GM23248 (cell line): ENCODE measurements around the gene IFT25. TPM values are rescaled to one million over a fixed set of nuclear protein-coding genes. Genes with fewer than 3 reads are reported as not detected.

Source experiments
- DNase-seq: peaks from one replicate; pipeline ENCODE4 v3.0.0-alpha.2; 2015
- H2AFZ ChIP-seq: fragments of 200-600 bp; sonication (generic); 2 replicates; pipeline ENCODE4 v1.6.1; 2016; ENCODE audit warnings: antibody characterized with exemption
- H3F3A ChIP-seq: fragments of 200-600 bp; sonication (generic); 2 replicates; pipeline ENCODE4 v1.6.1; 2016; ENCODE audit warnings: mild to moderate bottlenecking, antibody characterized with exemption, mixed run types; ENCODE audit not compliant: insufficient read depth
- H3K27ac ChIP-seq: fragments of 200-600 bp; sonication (generic); 2 replicates; pipeline ENCODE4 v1.5.1; 2016; ENCODE audit warnings: mild to moderate bottlenecking
- H3K27me3 ChIP-seq: fragments of 200-600 bp; sonication (generic); replicated peaks from 2 replicates; pipeline ENCODE4 v1.6.1; 2016; ENCODE audit warnings: mild to moderate bottlenecking; ENCODE audit not compliant: insufficient read depth
- H3K36me3 ChIP-seq: fragments of 200-600 bp; sonication (generic); 2 replicates; pipeline ENCODE4 v1.6.1; 2016; ENCODE audit warnings: low read depth, mild to moderate bottlenecking
- H3K4me1 ChIP-seq: fragments of 200-600 bp; sonication (generic); 2 replicates; pipeline ENCODE4 v1.6.1; 2016; ENCODE audit warnings: mild to moderate bottlenecking; ENCODE audit not compliant: insufficient read depth
- H3K4me2 ChIP-seq: fragments of 200-600 bp; sonication (generic); one replicate; pipeline ENCODE4 v1.6.1; 2016; ENCODE audit warnings: mild to moderate bottlenecking; ENCODE audit not compliant: unreplicated experiment
- H3K4me3 ChIP-seq: fragments of 200-600 bp; sonication (generic); 2 replicates; pipeline ENCODE4 v1.5.1; 2016; ENCODE audit warnings: mild to moderate bottlenecking
- H3K79me2 ChIP-seq: fragments of 200-600 bp; sonication (generic); 2 replicates; pipeline ENCODE4 v1.6.1; 2016; ENCODE audit warnings: mild to moderate bottlenecking; ENCODE audit not compliant: insufficient read depth
- H3K9ac ChIP-seq: fragments of 200-600 bp; sonication (generic); 2 replicates; pipeline ENCODE4 v1.6.1; 2016; ENCODE audit warnings: mild to moderate bottlenecking
- H3K9me2 ChIP-seq: fragments of 200-600 bp; sonication (generic); 2 replicates; pipeline ENCODE4 v1.6.1; 2016; ENCODE audit warnings: mixed run types, mild to moderate bottlenecking, moderate library complexity; ENCODE audit not compliant: insufficient read depth
- H3K9me3 ChIP-seq: fragments of 200-600 bp; sonication (generic); one replicate; pipeline ENCODE4 v1.6.1; 2017; ENCODE audit warnings: low read depth
- H4K20me1 ChIP-seq: fragments of 200-600 bp; sonication (generic); 2 replicates; pipeline ENCODE4 v1.6.0; 2016; ENCODE audit not compliant: insufficient read depth
- EZH2 ChIP-seq: fragments of 200-600 bp; sonication (generic); IDR thresholded peaks from 2 replicates; pipeline ENCODE4 v1.6.1; 2018; ENCODE audit warnings: antibody characterized with exemption, mild to moderate bottlenecking; ENCODE audit not compliant: insufficient read depth, poor library complexity, severe bottlenecking
- EZH2phosphoT487 ChIP-seq: fragments of 200-600 bp; sonication (generic); IDR thresholded peaks from 2 replicates; pipeline ENCODE4 v1.6.1; 2018; ENCODE audit warnings: antibody characterized with exemption, moderate library complexity, mild to moderate bottlenecking, low read depth; ENCODE audit not compliant: insufficient read depth
- WGBS, 2 experiments: methylation state at CpG; one replicate each; pipeline ENCODE4 v1.1.6; 2015 to 2017; ENCODE audit warnings: low lambda C conversion rate in 2 of 2, low coverage in 1 of 2; ENCODE audit errors: missing lambda C conversion rate in 2 of 2; 5-methylcytosine and 5-hydroxymethylcytosine counted together
- in situ Hi-C: fragments of 300-500 bp; cut with MboI; formaldehyde crosslinking; loops from 2 replicates; pipeline ENCODE4 v1.15.0; 2020
- polyA plus RNA-seq: library from polyadenylated mRNA; unstranded; fragments of >200 nt; fragmentation: Nextera tagmentation; extraction: Ambion mirVana; gene quantifications from 2 replicates; pipeline ENCODE4 v1.2.1, GENCODE V29; 2016
- total RNA-seq: library from RNA; depleted of rRNA; stranded (reverse); fragments of >200 nt; shearing (Covaris generic); gene quantifications from 2 replicates; pipeline ENCODE4 v1.2.3, GENCODE V29; 2014

The IFT25 gene
- total and polyA plus RNA-seq, 2 experiments from 2014 or later: 18.4 to 65.2 TPM

DNA sequence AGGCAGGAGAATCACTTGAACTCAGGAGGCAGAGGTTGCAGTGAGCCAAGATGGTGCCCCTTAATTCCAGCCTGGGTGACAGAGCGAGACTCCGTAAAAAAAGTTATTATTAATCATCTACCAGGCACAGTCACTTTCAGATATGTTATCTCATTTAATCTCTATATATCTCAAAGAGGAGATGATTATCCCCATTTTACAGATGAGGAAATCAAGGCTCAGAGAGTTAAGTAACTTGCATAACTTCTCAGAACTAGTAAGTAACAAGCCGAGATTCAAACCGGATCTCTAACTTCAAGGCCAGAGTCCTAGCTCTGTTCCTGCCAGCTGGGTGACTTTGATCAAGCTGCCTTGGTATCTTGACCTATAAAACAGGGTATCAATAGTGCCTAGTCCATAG lies 34.1 kb downstream of the IFT25 start:
- no peak overlapping the region for H3K4me2 ChIP-seq
- H3K4me1 ChIP-seq: no peaks in the 10 kb centered on the region
- H4K20me1 ChIP-seq: no peaks in the 10 kb centered on the region
- H3K36me3 ChIP-seq: peaks cover 8% of the 10 kb centered on the region; the same call in 1 of the 2 replicates
- H3K27me3 ChIP-seq: no peaks in the 10 kb centered on the region
- no peak overlapping the region for H3K27ac ChIP-seq
- no peaks in the 10 kb centered on the region for H3K9me3 ChIP-seq
- no peak overlapping the region for H3K4me3 ChIP-seq
- no peak for DNase-seq
- no peak overlapping the region for H2AFZ ChIP-seq
- peaks cover 5% of the 10 kb centered on the region; the same call in 1 of the 2 replicates for H3F3A ChIP-seq
- no peak overlapping the region for H3K9ac ChIP-seq
- in situ Hi-C loops: no loop called here
- no peaks in the 10 kb centered on the region for H3K79me2 ChIP-seq
- TF ChIP-seq EZH2 (no peak), EZH2phosphoT487 (no peak)
- WGBS, 2 experiments: 94 to 97% methylated on average over 4 of the region's 4 CpGs
- H3K9me2 ChIP-seq: no peaks in the 10 kb centered on the region

DNA sequence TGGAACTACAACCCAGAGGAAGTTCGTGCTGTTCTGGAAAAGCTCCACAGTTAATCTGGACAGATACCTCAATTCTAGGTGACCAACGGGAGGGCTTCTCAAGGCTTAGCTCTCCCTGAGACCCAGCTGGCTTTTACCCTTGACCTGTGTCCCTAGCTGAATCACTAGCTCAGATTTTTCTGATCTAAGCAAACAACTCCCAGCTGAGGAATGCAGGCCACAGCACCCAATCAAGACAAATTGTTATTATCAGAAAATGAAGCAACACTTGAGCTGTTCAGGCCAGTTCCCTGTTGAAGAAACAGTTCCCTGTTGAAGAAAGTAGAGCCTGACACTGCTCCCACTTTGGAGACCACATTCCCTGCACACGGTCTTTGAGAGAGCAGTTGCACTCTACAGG lies 35.6 kb downstream of the IFT25 start:
- no peak for DNase-seq
- WGBS, 2 experiments: 83 to 89% methylated on average over 3 of the region's 3 CpGs

DNA sequence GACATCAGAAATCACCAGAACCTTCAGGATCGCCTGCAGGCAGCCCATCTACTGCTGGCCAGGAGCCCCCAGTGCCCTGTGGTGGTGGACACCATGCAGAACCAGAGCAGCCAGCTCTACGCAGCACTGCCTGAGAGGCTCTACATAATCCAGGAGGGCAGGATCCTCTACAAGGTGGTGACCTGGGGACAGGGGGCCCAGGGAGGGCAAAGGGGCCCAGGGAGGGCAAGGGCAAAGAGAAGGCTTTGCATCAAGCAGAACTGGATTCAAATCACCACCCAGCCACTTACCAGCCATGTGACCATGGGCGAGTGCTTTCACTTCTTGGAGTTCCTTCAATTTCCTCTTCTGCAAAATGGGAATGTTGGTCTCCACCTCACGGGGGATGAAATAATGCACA lies 39.4 kb downstream of the IFT25 start:
- peaks cover 5% of the 10 kb centered on the region; the same call in 1 of the 2 replicates for H3F3A ChIP-seq
- H3K4me2 ChIP-seq: no peak overlapping the region
- no peaks in the 10 kb centered on the region for H3K4me1 ChIP-seq
- H3K4me3 ChIP-seq: no peak overlapping the region
- no peaks in the 10 kb centered on the region for H3K79me2 ChIP-seq
- WGBS, 2 experiments: 92 to 94% methylated on average over 4 of the region's 4 CpGs
- H3K27ac ChIP-seq: no peak overlapping the region
- in situ Hi-C loops: no loop called here
- no peak overlapping the region for H2AFZ ChIP-seq
- TF ChIP-seq EZH2phosphoT487 (no peak), EZH2 (no peak)
- DNase-seq: no peak
- H3K9me3 ChIP-seq: no peaks in the 10 kb centered on the region
- no peaks in the 10 kb centered on the region for H3K36me3 ChIP-seq
- H3K9ac ChIP-seq: no peak overlapping the region
- no peaks in the 10 kb centered on the region for H3K9me2 ChIP-seq
- H4K20me1 ChIP-seq: no peaks in the 10 kb centered on the region
- H3K27me3 ChIP-seq: no peaks in the 10 kb centered on the region

More for the DNA sequence above, 35.6 kb downstream of the IFT25 start:
- no peak overlapping the region for H3K4me2 ChIP-seq
- no peaks in the 10 kb centered on the region for H3K4me1 ChIP-seq
- no peak overlapping the region for H3K27ac ChIP-seq
- no peaks in the 10 kb centered on the region for H3K9me3 ChIP-seq
- in situ Hi-C loops: no loop called here
- H3K9me2 ChIP-seq: no peaks in the 10 kb centered on the region
- H3K36me3 ChIP-seq: 0 out of 2 replicates have a peak, but pooled peaks cover 4% of the 10 kb centered on the region
- no peak overlapping the region for H3K4me3 ChIP-seq
- H2AFZ ChIP-seq: no peak overlapping the region
- H4K20me1 ChIP-seq: no peaks in the 10 kb centered on the region
- H3K9ac ChIP-seq: no peak overlapping the region
- no peaks in the 10 kb centered on the region for H3K79me2 ChIP-seq
- no peak for TF ChIP-seq EZH2
- TF ChIP-seq EZH2phosphoT487: no peak
- H3K27me3 ChIP-seq: no peaks in the 10 kb centered on the region
- H3F3A ChIP-seq: peaks cover 5% of the 10 kb centered on the region; the same call in 1 of the 2 replicates

DNA sequence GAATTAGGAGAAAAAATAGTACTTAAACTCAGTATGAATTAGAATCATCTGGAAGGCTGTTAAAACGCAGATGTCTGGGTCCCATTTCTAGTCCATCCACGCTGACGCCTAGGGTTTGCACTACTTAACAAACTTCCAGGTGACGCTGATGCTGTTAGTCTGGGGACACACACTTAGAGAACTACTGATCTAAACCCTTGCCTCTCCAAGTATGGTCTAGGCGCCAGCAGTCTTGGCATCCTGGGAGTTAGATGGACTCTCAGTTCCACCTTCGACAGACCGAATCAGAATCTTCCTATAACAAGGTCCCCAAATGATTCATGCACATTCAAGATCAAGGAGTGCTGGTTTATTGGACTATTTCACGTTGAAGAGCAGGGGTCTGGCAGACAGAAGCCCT lies 40.0 kb downstream of the IFT25 start:
- TF ChIP-seq EZH2 (no peak), EZH2phosphoT487 (no peak)
- Histone ChIP-seq H3K9me2 (no peaks in the 10 kb centered on the region), H3K79me2 (no peaks in the 10 kb centered on the region), H3K27ac (no peak overlapping the region), H4K20me1 (no peaks in the 10 kb centered on the region), H2AFZ (no peak overlapping the region), H3K36me3 (no peaks in the 10 kb centered on the region), H3K4me1 (no peaks in the 10 kb centered on the region), H3K9me3 (no peaks in the 10 kb centered on the region), H3K27me3 (no peaks in the 10 kb centered on the region), H3F3A (peaks cover 2% of the 10 kb centered on the region; the same call in 1 of the 2 replicates), H3K9ac (no peak overlapping the region), H3K4me3 (no peak overlapping the region), H3K4me2 (no peak overlapping the region)
- DNase-seq: no peak
- in situ Hi-C loops: no loop called here
- 88 to 92% methylated on average over 8 of the region's 8 CpGs for WGBS, 2 experiments
